CD4-positive, alpha-beta T cell treated with Interleukin-10 for 1 hour (primary cell): Measurements from ENCODE around the gene SDCBP2.

Experiments used
- DNase-seq: peaks from one replicate; pipeline ENCODE4 v3.0.0-alpha.2; 2020

SDCBP2 gene

GRCh38 chr20:1310071-1310470 is 18.9 kb downstream of the SDCBP2 start:
- no peak for DNase-seq

- no peak for DNase-seq
These were observed 19.5 kb downstream of the SDCBP2 start for GRCh38 chr20:1309439-1309847.

- no peak for DNase-seq
These were observed 20.2 kb downstream of the SDCBP2 start for GRCh38 chr20:1308702-1309095.

GRCh38 chr20:1308067-1308701 is 20.8 kb downstream of the SDCBP2 start:
- no peak for DNase-seq

GRCh38 chr20:1307571-1307971 is 21.4 kb downstream of the SDCBP2 start:
- DNase-seq, result no peak

- no peak for DNase-seq
These were observed 21.8 kb downstream of the SDCBP2 start for GRCh38 chr20:1307171-1307570.

- DNase-seq, result no peak
These were observed 22.4 kb downstream of the SDCBP2 start for GRCh38 chr20:1306316-1307135.

GRCh38 chr20:1305712-1306111 is 23.2 kb downstream of the SDCBP2 start:
- no peak for DNase-seq

GRCh38 chr20:1304710-1305515 is 24.0 kb downstream of the SDCBP2 start:
- no peak for DNase-seq

GRCh38 chr20:1302685-1303541 is 26.0 kb downstream of the SDCBP2 start:
- no peak for DNase-seq

- peak; percentile 43 for DNase-seq
These were observed 27.9 kb downstream of the SDCBP2 start for GRCh38 chr20:1301031-1301529.

- no peak for DNase-seq
These were observed 28.7 kb downstream of the SDCBP2 start for GRCh38 chr20:1300083-1300840.

- peak; percentile 36 for DNase-seq
These were observed 29.4 kb downstream of the SDCBP2 start for GRCh38 chr20:1299522-1299921.

- no peak for DNase-seq
These were observed 29.9 kb downstream of the SDCBP2 start for GRCh38 chr20:1298888-1299511.

GRCh38 chr20:1298166-1298565 is 30.8 kb downstream of the SDCBP2 start:
- no peak for DNase-seq

GRCh38 chr20:1297486-1297885 is 31.5 kb downstream of the SDCBP2 start:
- DNase-seq, result no peak

GRCh38 chr20:1296922-1297321 is 32.0 kb downstream of the SDCBP2 start:
- no peak for DNase-seq

- DNase-seq, result no peak
These were observed 32.8 kb downstream of the SDCBP2 start for GRCh38 chr20:1296117-1296610.

- no peak for DNase-seq
These were observed 33.5 kb downstream of the SDCBP2 start for GRCh38 chr20:1295276-1295930.

GRCh38 chr20:1294497-1294896 is 34.4 kb downstream of the SDCBP2 start:
- no peak for DNase-seq
